DMS53 treated with DMSO at 0.1 percent for 48 hours (cell line): ENCODE data around the gene WNT10A.

Experiments used
- DNase-seq: peaks from one replicate; lab custom pipeline; 2025; ENCODE audit not compliant: unreplicated experiment; lab: John Stamatoyannopoulos, UW

WNT10A gene

DNA sequence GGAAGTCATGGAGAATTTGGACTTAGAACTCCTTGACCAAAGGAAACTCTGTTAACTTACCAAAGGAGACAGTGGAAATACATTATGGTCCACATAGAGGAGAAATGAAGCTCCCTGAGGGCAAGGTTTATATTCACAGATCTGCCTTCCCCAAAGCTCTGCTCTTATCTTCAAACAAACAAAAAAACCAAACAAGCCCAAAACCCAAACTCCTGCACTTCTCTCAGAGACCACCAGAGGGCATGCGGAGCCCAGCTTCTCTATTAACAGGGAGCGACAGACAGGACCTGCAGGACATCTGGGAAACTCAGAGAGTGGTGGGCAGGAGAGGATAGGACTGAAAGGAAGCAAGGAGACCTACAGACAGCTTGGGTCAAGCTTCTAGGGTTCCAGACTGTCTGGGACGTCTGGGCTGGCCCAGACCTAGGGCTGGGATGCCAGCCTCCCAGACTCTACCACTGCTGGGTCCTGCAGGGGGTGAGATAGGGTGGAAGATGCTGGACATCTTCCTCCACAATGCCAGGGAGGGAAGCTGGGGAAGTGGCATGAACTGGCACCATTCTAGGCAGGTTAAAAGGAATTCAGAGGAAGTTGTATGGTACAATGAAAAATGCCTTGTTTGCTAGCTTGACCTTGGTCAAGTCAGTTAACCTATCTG, 4.0 kb upstream of the WNT10A start:
- DNase-seq: peak; percentile 23

DNA sequence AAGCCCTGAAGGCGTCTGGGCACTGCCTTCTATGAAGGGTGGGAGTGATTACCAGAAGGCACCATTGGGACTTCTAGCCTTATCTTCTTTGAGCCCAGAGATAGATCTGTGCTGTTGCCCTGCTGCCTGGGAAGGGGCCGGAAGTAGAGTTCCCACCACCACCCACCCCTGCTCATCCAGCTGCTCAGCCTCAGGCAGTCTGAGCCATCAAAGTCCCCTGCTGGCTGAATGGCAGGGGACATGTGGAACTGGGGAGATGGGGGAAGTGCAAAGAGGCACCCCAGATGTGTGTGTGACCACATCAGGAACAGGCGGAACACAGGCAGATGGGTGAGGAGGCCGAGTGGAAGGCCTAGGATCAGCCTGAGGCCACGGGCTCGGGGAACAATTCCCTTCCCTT, 3.3 kb upstream of the WNT10A start:
- no peak for DNase-seq

DNA sequence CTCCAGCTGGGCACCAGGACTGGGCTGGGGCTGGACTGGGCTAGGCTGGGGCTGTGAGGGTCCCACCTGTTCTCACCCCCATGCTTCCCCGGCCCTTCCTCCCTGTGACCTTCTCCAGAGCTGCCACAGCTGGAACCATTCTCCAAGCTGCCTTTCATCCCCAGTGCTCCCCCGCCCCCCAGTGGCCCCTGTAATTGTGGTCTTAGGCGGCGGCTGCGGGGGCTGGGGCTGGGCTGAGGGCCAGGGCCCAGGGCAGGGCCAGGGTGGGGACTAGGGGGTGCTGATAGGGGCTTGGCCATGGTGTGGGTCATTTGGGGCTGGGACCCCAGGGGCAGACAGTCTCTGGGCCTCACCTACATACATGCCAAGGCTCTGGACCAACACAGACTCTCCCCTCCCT, 2.8 kb upstream of the WNT10A start:
- no peak for DNase-seq

DNA sequence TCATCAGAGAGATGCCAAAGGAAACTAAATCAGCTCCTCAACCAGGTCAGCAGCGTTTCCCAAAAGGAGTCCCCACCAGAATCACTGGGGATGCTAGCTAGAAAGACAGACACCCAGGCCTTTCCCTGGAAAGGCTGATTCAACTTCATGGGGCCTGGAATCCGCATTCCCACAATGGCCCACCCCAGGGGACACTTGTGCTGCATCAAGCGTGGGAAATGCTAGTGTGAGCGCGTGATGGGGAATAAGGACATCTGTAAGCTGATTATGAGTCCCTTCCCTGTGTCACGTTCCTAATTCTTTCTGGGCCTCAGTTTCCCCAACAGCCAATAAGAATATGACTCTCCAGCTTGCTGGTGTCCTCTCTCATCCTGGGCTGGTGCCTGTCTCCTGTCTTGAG, 2.2 kb upstream of the WNT10A start:
- DNase-seq: no peak

DNA sequence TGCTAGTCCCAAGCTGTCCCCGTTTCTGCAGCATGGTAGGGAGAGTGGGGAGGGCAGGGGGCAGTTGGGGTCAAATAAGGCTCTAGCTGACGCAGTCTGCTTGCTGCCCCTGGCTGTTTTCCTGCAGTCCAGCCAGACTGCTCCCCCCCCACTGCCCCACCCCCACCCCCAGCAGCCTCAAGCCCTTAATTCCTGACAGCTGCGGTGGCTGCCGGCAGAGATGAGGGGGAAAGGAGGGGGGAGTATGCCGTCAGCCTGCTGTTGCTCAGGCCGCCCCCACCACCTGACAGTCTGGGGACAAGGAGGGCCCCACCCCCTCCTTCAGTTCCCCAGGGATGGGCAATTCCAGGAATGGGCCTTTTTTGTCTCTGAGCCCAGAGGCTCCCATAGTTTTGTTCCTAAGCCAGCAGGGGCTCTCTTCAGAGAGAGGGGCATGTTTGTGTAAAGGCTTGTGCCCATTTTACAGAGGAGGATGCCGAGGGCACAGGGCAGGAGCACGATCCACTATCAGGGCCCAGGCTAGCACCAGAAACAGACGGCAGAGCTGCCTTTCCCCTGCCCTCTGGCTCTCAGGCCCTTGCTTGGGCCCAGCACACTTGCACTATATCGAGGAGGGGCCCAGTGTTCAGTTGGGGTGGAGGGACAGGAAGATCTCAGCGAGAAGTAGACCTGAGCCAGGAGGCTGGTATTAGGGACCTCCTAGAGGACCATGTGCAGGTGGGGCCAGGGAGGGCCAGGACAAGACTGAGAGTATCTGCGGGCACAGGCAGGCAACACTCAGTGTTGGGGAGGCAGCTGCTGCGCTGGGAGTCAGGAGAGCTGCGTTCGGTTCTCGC, 1.5 kb upstream of the WNT10A start:
- no peak for DNase-seq

DNA sequence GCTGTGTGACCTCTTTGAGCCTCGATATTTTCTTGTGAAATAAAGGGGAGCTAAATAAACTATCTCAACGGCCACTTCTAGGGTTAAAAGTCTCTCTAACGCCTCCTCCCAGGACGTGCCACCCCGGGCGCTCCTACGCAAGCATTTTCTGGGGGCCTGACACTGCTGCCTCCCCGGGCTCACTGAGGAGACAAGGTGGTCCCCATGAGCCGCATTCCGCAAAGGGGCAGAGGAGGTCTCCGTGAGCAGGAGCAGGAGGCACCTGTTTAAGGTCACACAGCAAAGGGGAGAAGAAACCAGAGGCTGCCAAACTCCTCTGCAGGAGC, 913 bp upstream of the WNT10A start:
- DNase-seq: no peak

DNA sequence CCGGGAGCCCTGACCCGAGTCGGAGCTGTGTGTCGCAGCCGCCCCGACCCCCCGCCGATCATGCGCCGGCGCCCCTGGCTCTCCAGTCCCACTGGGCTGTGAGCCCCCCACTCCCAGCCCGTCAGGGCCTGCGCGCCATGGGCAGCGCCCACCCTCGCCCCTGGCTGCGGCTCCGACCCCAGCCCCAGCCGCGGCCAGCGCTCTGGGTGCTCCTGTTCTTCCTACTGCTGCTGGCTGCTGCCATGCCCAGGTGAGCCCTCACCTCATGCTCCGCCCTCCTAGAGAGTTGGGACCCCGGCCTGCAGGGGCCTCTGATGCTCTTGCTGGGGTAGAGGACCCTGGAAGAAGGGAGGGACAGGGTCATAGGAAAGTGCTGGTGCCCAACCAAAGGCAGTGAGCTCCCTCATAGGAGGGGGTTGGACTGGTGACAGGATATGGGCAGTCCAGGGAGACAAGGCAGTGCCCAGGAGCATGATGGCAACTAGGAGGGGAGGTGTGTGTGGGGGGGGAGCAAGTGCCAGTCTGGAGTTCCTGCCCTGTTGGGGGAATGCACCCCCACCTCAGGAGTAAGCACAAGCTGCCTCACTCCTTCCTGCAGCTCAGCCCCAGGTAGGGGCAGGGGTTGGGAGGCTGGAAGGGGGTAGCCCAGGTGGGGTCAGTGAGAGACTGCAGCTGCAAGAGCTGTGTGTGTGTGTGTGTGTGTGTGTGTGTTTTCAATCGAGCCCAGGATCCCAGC, 375 bp downstream of the WNT10A start:
- no peak for DNase-seq

DNA sequence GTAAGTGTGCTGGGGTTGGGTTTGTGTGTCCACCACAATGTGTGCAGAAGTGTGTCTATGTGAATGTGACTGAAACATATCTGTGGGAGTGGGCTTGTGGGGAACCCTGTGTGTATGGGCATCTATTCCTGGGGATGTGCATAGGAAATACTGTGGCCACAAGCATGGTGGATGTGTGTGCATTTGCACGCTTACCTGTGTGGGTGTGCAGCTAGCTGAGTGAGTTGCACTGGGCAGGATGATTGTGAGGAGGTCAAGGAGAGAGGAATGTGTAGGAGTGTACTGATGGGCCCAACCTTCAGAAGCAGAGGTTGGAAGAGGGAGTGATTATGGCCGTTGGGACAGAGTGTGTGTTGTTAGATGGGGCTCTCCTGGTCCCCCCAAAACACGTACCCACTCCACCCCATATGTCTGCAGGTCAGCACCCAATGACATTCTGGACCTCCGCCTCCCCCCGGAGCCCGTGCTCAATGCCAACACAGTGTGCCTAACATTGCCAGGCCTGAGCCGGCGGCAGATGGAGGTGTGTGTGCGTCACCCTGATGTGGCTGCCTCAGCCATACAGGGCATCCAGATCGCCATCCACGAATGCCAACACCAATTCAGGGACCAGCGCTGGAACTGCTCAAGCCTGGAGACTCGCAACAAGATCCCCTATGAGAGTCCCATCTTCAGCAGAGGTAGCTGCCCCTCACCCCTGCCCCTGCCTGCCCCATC, 1.2 kb downstream of the WNT10A start:
- no peak for DNase-seq

DNA sequence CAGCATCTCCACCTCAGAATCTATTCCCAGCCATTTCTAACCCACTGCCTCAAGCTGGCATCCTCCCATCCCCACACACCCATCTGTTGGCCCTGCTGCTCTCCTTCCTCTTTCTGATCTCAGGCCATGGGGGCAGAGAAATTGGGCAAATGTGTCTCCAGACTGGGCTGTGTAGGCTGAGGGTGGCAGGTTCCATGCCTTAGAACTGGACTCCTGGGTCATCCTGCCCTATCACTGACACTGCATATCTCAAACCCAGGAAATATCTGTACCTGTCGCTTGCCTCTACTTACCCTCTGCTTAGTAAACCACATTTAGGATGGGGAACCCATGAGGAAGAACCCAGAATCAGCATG, 1.8 kb downstream of the WNT10A start:
- no peak for DNase-seq

DNA sequence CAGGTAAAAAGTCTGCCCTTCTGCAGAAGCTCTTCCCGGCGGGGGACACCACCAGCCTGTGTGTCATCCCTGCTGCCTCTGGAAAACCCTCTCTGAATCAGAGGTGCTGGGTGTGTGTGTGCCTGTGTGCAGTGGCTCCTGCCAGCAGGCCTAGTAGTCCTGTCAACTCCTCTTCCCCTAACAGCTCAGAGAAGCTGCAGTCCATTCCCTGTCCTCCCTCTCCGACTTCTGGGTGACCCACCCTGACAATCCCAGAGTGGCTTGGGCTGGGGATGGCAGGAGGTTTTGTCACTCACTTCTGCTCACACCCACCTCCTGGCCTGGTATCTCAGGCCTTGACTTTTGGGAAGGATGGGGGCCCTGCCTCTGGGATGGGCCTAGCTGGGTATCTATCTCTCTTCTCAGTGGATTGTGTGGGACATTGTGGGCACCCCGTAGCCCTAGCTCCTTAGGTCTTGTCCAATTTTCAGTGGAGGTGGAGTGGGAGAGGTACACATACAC, 2.3 kb downstream of the WNT10A start:
- DNase-seq: no peak

DNA sequence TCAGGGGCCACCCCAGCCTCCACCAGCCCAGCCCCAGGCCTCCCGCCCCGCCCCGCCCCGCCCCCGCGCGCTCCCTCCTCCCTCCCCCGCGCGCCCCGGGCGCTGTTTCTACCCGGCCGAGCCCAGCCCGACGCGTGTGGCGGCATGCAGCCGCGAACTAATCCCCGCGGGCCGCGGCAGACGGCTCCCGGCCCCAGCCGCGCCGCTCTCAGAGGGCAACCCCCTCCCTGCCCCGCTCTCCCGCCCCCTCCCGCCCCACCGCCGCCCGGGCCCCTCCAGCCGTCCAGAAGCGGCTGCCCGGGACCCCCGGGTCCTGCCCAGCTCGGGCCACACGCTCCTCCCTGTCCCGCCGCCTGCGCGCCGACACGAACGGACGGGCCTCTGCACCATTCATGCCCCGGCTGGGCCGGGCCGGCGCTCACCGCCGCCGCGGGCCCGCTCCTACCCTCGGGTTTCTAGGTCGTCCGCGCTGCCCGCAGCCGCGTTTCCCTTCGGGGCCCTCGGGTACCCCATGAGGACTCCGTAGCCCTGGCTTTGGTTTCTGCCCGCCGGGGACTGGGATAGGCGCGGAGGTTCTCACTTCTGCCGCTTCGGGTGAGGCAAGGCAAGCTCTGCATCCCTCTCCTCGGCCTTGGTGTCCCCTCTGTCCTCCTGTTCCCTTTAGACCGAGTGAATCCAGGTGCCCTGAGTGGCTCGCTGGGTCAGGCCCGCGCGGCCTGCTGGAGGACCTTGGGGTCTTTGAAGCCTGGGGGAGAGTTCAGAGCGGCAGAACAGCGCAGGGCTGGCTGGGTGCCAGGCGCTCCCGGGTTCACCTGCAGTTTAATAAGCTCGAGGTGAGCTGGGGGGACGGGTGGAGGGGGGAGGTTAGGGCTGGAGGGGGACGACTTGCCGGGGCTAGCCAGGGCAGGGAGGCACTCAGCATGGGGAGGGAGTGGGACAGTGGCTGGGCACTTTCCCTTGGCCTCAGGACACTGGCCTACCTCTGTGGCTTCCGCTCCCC, 3.1 kb downstream of the WNT10A start:
- no peak for DNase-seq

DNA sequence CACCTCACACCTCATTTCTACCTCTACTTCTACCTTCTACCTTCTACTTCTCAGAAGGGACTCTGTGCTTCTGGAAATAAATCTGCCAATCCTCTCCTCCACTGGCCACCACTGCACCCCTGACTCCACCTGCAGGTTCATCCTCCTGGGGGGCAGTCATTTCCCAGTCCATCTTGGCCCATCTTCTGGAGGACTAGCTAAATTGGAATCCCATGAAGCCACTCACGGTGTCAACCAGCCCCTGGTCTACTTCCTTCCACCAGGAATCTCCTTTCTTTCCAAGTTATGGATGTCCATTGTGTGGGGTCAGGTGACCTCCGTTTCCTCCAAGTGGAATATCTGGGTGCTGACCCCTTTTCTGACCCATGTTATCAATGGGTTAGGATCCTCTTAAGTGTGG, 3.9 kb downstream of the WNT10A start:
- DNase-seq: no peak

DNA sequence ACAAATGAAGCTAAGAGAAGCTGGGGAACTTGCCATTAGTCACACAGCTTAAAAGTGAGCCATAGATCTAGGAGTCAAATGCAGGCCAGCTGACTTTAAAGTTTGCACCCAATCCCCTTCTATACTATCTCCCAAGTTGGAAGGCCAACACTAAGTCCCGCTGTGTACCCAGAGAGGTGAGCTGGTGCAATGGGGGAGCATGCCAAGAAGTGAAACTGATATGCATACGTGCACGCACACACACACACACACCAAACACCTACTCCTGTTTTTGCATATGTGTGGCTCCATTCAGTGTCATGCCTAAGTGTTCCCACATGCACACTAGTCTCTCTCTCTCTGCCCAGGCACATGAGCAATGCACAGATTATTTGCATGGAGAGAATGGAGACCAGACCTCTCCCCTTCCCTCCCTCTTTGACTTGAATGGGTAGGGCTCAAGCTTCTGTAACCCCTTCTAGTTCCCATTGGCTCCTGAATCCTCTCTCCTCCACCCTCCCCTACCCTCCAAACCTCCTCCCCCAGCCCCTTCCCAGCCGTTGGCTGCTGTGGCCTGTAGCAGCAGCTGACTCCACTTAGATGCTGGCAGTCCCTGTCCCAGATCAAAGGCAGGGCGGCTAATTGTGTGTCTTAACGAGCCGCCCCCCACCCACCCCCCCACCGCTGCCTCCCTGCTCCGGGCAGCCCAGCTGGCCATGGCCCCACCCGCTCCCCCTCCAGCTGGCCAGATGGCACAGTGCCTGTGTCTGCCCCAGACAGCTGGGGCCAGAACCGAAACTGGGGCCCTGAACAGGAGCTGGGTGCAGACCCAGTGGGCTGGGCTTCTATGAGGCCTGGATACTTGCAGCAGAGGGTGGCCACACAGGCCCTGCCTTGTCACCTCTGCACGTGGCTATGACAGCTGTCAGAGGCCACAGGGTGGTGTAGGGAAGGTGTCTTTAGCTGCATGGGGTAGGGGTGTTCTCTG, 5.6 kb downstream of the WNT10A start:
- no peak for DNase-seq

DNA sequence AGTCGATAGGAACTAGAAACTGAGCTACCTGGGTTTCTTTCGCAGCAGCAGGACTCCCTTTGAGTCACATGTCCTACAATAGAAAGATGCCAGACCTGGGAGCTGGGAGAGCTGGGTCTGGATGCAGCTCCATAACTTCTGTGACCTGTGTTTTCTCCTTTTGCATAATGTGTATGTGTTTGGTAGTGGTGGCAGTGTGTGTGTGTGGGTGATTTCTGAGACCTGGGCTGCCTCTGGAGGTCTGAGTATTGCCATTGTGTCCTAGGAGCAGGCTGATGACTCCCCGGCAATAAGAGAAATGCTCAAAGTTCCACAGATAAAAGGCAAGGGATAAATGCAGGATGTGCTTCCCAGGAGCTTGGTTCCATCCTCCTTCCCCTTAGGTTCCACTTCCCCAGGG, 6.4 kb downstream of the WNT10A start:
- DNase-seq: no peak

DNA sequence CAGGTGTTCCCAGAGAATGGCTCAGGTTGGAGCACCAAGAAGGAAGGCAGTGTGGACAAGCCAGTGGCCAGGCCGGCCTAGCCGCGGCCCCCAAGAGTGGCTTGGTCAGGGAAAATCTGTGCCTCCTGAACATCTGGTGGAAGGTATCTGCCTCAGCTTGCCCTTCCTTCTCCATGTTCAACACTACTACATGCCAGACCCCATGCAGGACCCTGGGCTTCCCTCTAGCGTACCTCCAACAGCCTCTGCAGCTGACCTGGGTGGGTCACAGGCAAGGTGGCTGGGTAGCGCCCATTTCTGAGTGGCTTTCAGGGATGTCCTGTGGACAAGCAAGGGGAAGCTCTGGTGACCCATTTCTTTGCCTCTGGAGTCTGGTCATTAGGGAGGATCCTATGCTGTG, 7.7 kb downstream of the WNT10A start:
- DNase-seq: no peak

DNA sequence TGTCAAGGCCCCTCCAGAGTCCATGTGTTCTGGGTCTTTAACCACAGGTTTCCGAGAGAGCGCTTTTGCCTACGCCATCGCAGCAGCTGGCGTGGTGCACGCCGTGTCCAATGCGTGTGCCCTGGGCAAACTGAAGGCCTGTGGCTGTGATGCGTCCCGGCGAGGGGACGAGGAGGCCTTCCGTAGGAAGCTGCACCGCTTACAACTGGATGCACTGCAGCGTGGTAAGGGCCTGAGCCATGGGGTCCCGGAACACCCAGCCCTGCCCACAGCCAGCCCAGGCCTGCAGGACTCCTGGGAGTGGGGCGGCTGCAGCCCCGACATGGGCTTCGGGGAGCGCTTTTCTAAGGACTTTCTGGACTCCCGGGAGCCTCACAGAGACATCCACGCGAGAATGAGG, 9.3 kb downstream of the WNT10A start:
- no peak for DNase-seq

DNA sequence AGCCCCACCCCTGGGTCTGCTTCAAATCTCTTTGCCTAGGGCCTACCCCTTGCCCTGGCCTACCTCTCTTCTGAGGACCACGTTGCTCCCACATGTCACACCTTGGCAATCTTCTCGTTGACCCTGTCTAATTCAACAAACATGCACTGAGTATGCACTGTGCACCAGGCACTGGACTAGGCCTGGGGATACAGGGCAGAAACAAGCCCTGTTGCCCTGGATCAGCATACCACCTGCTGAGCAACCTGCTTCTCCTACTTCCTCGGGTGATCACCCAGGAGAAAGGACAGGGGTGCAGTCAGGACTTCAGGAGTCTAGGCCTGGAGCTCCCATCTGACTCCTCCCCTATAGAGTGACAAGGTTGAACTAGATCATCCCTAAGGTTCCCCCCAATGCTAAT, 9.7 kb downstream of the WNT10A start:
- no peak for DNase-seq

DNA sequence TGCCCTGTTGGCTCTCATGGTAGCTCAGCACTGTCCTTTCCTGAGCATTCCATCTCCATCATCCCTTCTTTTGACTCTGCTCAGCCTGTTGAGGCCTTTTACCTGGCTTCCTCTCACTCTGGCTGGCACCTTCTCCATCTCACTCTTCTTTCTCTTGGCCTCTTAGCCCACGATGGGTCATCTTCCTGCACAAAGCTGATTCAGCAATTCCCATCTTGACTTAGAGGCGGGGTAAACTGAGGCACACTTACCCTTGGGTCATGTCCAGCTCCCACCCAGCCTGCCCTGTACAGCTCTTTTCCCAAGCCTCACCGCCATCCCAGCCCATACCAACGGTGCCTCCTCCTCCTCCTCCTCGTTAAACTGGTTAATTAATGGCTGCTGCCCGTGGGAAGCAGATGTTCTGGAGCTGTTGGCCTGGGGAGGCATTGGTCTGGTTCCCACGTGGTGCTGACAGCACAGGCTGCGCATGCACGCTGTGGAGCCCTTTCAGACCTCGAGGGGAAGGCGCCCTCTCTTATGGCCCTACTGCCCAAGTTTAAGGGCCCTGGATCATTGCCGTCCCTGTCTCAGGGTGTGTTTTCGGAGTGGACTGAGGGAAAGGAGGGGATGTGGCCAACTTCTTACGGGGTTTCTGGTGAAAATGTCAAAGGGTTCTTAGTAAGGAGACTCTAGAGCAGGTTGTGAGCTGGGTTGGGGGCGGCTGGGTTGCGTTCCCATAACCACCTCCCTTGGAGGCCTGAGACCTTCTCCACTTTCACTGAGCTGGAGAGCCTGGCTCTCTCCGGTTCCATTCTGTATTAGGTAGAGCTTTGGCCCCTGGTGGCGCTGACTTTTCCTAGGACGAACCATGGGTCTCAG, 10.9 kb downstream of the WNT10A start:
- no peak for DNase-seq
